ENCODE measurements around the gene NT5C1B. TPM values are rescaled to one million over a fixed set of nuclear protein-coding genes. Genes with fewer than 3 reads are reported as not detected.
"Not testable (repeated sequence)": the region's sequence is repeated elsewhere in the genome, so short reads cannot be mapped to it uniquely, and the experiment has no call there.

Gene NT5C1B
- polyA plus RNA-seq (2013, experiment 1 of 4), result not detected
- not detected for polyA plus RNA-seq (2013, experiment 2 of 4)
- polyA plus RNA-seq (2013, experiment 3 of 4), result not detected
- polyA plus RNA-seq (2013, experiment 4 of 4), result not detected

- Histone ChIP-seq H3K9me3 (ENCODE audit: control insufficient read depth, low read length) (no peaks in the 10 kb centered on the region), H3K4me1 (ENCODE audit: control insufficient read depth, insufficient read depth, low read length) (no peaks in the 10 kb centered on the region), H3K27ac (ENCODE audit: insufficient read depth, low read depth, low read length, poor library complexity, severe bottlenecking) (no peak within 1 kb of the TSS), H3K27me3 (ENCODE audit: control insufficient read depth, insufficient read depth, low read length, poor library complexity, severe bottlenecking) (no peaks in the 10 kb centered on the region), H3K4me3 (ENCODE audit: insufficient read depth, low read depth, low read length) (no peak within 1 kb of the TSS), H3K36me3 (ENCODE audit: control insufficient read depth, insufficient read depth, low read length) (no peaks in the 10 kb centered on the region)
- WGBS, 2 experiments, result 76 to 100% methylated on average over 1 of the region's 1 CpG
These were observed at the start of gene NT5C1B for GRCh38 chr2:18589354-18589753. TSS of gene NT5C1B (minus strand) at chr2:18589569. CDS start at chr2:18589468, 101 bp downstream.

DNA sequence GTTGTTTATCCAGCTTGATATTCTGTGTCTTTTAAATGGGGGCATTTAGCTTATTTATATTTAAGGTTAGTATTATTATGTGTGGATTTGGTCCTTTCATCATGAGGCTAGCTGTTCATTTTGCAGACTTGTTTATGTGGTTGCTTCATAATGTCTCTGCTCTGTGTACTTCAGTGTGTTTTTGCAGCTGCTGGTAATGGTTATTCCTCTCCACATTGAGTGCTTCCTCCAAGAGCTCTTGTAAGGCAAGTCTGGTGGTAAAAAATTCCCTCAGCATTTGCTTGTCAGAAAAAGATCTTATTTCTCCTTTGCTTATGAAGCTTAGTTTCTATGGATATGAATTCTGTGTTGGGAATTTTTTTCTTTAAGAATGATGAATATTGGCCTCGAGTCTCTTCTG is 47.8 kb upstream of the NT5C1B start:
- no peak overlapping the region for H3K27ac ChIP-seq (ENCODE audit: insufficient read depth, low read depth, low read length, poor library complexity, severe bottlenecking)
- WGBS, 2 experiments, result 74 to 79% methylated on average over 1 of the region's 1 CpG
- H3K36me3 ChIP-seq (ENCODE audit: control insufficient read depth, insufficient read depth, low read length), result no peaks in the 10 kb centered on the region
- H3K4me3 ChIP-seq (ENCODE audit: insufficient read depth, low read depth, low read length), result no peak overlapping the region
- no peaks in the 10 kb centered on the region for H3K27me3 ChIP-seq (ENCODE audit: control insufficient read depth, insufficient read depth, low read length, poor library complexity, severe bottlenecking)
- H3K4me1 ChIP-seq (ENCODE audit: control insufficient read depth, insufficient read depth, low read length), result no peaks in the 10 kb centered on the region
- peaks cover 2% of the 10 kb centered on the region for H3K9me3 ChIP-seq (ENCODE audit: control insufficient read depth, low read length)

GRCh38 chr2:18632699-18633098 is 43.3 kb upstream of the NT5C1B start:
- H3K4me1 ChIP-seq (ENCODE audit: control insufficient read depth, insufficient read depth, low read length); H3K27ac ChIP-seq (ENCODE audit: insufficient read depth, low read depth, low read length, poor library complexity, severe bottlenecking): not testable (repeated sequence)
- 91 to 95% methylated on average over 3 of the region's 3 CpGs for WGBS, 2 experiments

DNA sequence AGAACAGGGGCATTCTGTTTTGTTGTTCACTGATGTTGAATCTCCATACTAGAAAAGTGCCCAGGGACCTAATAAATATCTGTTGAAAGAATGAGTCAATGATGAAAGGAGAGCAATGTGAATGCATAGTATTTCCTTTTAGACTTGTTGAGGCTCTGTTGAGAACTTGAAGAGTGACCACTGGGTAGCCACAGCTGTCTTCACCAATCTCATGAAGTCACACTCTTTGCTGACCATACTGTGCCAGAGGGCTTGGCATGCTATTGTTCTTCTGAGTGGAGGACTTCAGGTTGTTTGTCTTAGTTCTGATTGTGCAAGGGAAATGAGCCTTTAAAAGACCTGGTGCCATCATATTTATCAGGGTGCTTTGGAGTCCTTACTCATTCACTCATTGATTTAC is 41.6 kb upstream of the NT5C1B start:
- Histone ChIP-seq H3K4me3 (ENCODE audit: insufficient read depth, low read depth, low read length) (no peak overlapping the region), H3K27ac (ENCODE audit: insufficient read depth, low read depth, low read length, poor library complexity, severe bottlenecking) (no peak overlapping the region)

More at GRCh38 chr2:18632699-18633098, 43.3 kb upstream of the NT5C1B start:
- H3K27me3 ChIP-seq (ENCODE audit: control insufficient read depth, insufficient read depth, low read length, poor library complexity, severe bottlenecking); H3K4me3 ChIP-seq (ENCODE audit: insufficient read depth, low read depth, low read length); H3K36me3 ChIP-seq (ENCODE audit: control insufficient read depth, insufficient read depth, low read length); H3K9me3 ChIP-seq (ENCODE audit: control insufficient read depth, low read length): not testable (repeated sequence)

DNA sequence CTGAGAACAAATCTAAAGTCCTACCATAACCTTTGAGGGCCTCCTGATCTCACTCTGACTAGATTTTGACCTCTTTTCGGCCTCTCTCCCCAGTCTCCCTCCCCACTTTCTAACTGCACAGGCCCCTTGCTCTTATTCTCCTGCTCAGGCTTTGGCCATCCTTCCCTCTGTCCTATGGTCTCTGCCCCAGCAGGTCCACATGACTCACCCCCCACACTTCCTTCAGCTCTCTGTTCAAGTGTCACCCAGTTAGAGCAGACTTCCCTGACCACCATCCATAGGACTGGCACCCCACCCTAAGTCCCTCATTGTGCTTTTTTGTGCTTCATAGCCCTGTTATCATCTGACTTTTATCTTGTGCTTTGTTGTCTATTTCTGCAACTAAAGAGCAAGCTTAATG is 41.2 kb upstream of the NT5C1B start:
- H3K4me3 ChIP-seq (ENCODE audit: insufficient read depth, low read depth, low read length), result no peak overlapping the region
- H3K27ac ChIP-seq (ENCODE audit: insufficient read depth, low read depth, low read length, poor library complexity, severe bottlenecking), result no peak overlapping the region
- 83 to 86% methylated on average over 1 of the region's 1 CpG for WGBS, 2 experiments
- no peaks in the 10 kb centered on the region for H3K4me1 ChIP-seq (ENCODE audit: control insufficient read depth, insufficient read depth, low read length)
- no peaks in the 10 kb centered on the region for H3K36me3 ChIP-seq (ENCODE audit: control insufficient read depth, insufficient read depth, low read length)
- H3K27me3 ChIP-seq (ENCODE audit: control insufficient read depth, insufficient read depth, low read length, poor library complexity, severe bottlenecking), result no peaks in the 10 kb centered on the region
- no peaks in the 10 kb centered on the region for H3K9me3 ChIP-seq (ENCODE audit: control insufficient read depth, low read length)

More for the DNA sequence above, 41.6 kb upstream of the NT5C1B start:
- H3K9me3 ChIP-seq (ENCODE audit: control insufficient read depth, low read length), result no peaks in the 10 kb centered on the region
- no peaks in the 10 kb centered on the region for H3K36me3 ChIP-seq (ENCODE audit: control insufficient read depth, insufficient read depth, low read length)
- no peaks in the 10 kb centered on the region for H3K4me1 ChIP-seq (ENCODE audit: control insufficient read depth, insufficient read depth, low read length)
- no peaks in the 10 kb centered on the region for H3K27me3 ChIP-seq (ENCODE audit: control insufficient read depth, insufficient read depth, low read length, poor library complexity, severe bottlenecking)

DNA sequence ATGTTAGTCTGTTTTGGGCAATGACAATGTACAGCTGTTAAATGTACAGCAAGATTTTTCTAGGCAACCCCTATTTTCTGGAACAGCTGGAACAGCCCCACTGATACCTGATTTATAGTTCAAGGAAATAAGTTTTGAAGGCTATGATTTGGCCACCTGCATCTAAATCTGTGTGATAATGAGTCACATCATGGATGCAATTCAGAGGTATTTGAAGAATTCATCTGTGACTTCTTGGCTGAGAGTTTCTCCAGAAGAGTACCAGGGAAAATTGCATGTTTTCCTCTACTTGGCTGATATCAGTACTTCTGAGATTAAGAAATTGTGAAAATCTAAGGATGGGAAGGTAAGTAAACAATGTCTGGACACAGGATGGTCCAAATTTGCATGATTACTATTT is 40.7 kb upstream of the NT5C1B start:
- no peak overlapping the region for H3K27ac ChIP-seq (ENCODE audit: insufficient read depth, low read depth, low read length, poor library complexity, severe bottlenecking)

GRCh38 chr2:18626958-18627650 is 37.7 kb upstream of the NT5C1B start:
- WGBS, 2 experiments, result 88 to 89% methylated on average over 2 of the region's 2 CpGs
- no peaks in the 10 kb centered on the region for H3K36me3 ChIP-seq (ENCODE audit: control insufficient read depth, insufficient read depth, low read length)
- H3K27me3 ChIP-seq (ENCODE audit: control insufficient read depth, insufficient read depth, low read length, poor library complexity, severe bottlenecking), result no peaks in the 10 kb centered on the region
- no peak overlapping the region for H3K27ac ChIP-seq (ENCODE audit: insufficient read depth, low read depth, low read length, poor library complexity, severe bottlenecking)
- H3K9me3 ChIP-seq (ENCODE audit: control insufficient read depth, low read length), result no peaks in the 10 kb centered on the region
- no peak overlapping the region for H3K4me3 ChIP-seq (ENCODE audit: insufficient read depth, low read depth, low read length)
- no peaks in the 10 kb centered on the region for H3K4me1 ChIP-seq (ENCODE audit: control insufficient read depth, insufficient read depth, low read length)

More for the DNA sequence above, 40.7 kb upstream of the NT5C1B start:
- no peaks in the 10 kb centered on the region for H3K4me1 ChIP-seq (ENCODE audit: control insufficient read depth, insufficient read depth, low read length)
- H3K9me3 ChIP-seq (ENCODE audit: control insufficient read depth, low read length), result no peaks in the 10 kb centered on the region
- H3K36me3 ChIP-seq (ENCODE audit: control insufficient read depth, insufficient read depth, low read length), result no peaks in the 10 kb centered on the region
- no peaks in the 10 kb centered on the region for H3K27me3 ChIP-seq (ENCODE audit: control insufficient read depth, insufficient read depth, low read length, poor library complexity, severe bottlenecking)
- no peak overlapping the region for H3K4me3 ChIP-seq (ENCODE audit: insufficient read depth, low read depth, low read length)

DNA sequence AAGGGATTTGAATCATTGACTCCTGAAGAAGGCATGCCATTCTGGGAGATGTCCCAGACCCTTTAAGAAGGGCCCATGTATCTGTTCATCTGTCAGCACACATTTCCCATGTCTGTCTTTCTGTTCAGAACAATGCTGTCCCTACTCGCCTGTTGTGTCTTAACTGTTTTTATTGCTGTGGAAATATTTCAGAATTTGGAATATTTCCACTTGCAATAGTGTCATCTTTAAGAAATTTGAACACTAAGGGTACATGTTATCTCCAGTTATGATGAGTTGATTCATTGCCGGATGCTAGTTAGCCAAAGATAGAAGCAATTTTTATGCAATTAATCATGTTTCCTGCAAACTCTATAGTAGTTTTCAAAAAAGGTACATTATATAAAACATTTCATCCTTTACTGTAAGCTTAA is 36.9 kb upstream of the NT5C1B start:
- WGBS, 2 experiments, result 90 to 100% methylated on average over 2 of the region's 2 CpGs
- H3K27ac ChIP-seq (ENCODE audit: insufficient read depth, low read depth, low read length, poor library complexity, severe bottlenecking), result no peak overlapping the region
- no peaks in the 10 kb centered on the region for H3K9me3 ChIP-seq (ENCODE audit: control insufficient read depth, low read length)
- H3K36me3 ChIP-seq (ENCODE audit: control insufficient read depth, insufficient read depth, low read length), result no peaks in the 10 kb centered on the region
- H3K27me3 ChIP-seq (ENCODE audit: control insufficient read depth, insufficient read depth, low read length, poor library complexity, severe bottlenecking), result no peaks in the 10 kb centered on the region
- no peaks in the 10 kb centered on the region for H3K4me1 ChIP-seq (ENCODE audit: control insufficient read depth, insufficient read depth, low read length)
- no peak overlapping the region for H3K4me3 ChIP-seq (ENCODE audit: insufficient read depth, low read depth, low read length)

DNA sequence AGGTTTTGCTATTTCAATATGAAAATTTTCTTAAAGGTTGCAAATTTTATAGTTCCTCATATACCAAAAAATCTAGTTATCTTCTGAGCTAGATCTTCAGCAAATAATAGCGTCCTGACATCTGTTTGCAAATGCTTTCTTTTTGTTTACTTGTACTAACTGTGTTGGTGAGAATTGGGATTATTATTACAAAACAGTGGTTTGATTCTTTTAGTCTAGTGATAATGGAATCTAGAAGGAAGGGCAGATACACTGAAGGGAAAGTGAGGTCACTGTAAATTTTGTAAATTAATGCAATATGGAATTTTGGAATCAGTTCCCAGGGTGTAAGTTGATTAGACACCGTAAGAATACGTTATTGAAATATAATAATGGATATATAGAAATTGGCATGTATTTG is 36.2 kb upstream of the NT5C1B start:
- Histone ChIP-seq H3K9me3 (ENCODE audit: control insufficient read depth, low read length) (no peaks in the 10 kb centered on the region), H3K27ac (ENCODE audit: insufficient read depth, low read depth, low read length, poor library complexity, severe bottlenecking) (no peak overlapping the region), H3K4me3 (ENCODE audit: insufficient read depth, low read depth, low read length) (no peak overlapping the region), H3K4me1 (ENCODE audit: control insufficient read depth, insufficient read depth, low read length) (no peaks in the 10 kb centered on the region), H3K36me3 (ENCODE audit: control insufficient read depth, insufficient read depth, low read length) (no peaks in the 10 kb centered on the region), H3K27me3 (ENCODE audit: control insufficient read depth, insufficient read depth, low read length, poor library complexity, severe bottlenecking) (no peaks in the 10 kb centered on the region)
- WGBS, 2 experiments, result 70 to 89% methylated on average over 3 of the region's 3 CpGs

DNA sequence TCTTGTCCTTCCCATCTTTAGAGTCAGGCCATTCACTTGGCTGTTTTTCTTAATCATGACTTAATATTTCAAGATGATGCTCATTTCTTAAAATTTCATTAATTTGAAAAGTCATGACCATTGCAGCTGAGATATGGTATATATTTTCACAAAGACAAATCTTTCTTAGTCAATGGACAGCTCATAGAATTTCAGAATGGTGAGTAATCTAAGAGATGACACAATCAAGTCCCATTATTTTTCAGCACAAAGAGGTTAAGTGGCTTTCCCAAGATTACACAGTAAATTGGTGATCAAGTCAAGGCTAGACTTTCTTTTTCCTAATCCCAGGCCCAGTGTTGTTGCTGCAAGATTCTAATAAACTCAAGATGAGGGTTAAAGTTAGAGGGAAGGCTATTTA is 34.4 kb upstream of the NT5C1B start:
- no peak overlapping the region for H3K27ac ChIP-seq (ENCODE audit: insufficient read depth, low read depth, low read length, poor library complexity, severe bottlenecking)
- no peak overlapping the region for H3K4me3 ChIP-seq (ENCODE audit: insufficient read depth, low read depth, low read length)
- no peaks in the 10 kb centered on the region for H3K4me1 ChIP-seq (ENCODE audit: control insufficient read depth, insufficient read depth, low read length)
- H3K27me3 ChIP-seq (ENCODE audit: control insufficient read depth, insufficient read depth, low read length, poor library complexity, severe bottlenecking), result no peaks in the 10 kb centered on the region
- no peaks in the 10 kb centered on the region for H3K36me3 ChIP-seq (ENCODE audit: control insufficient read depth, insufficient read depth, low read length)
- no peaks in the 10 kb centered on the region for H3K9me3 ChIP-seq (ENCODE audit: control insufficient read depth, low read length)

Measured in ectodermal cell (in vitro differentiated cells).